ENCODE measurements around the gene SLBP. TPM values are rescaled to one million over a fixed set of nuclear protein-coding genes. Genes with fewer than 3 reads are reported as not detected.

Gene SLBP
- total RNA-seq, result 51.0 TPM

- DNase-seq (ENCODE audit: low spot score in 2 of 2) (peak; percentile 94 to 98), FAIRE-seq (no peak)
Measured at GRCh38 chr4:1712216-1713002, at the start of gene SLBP. Gene SLBP (minus strand): TSS chr4:1712319. CDS start chr4:1712188, 131 bp downstream.

- DNase-seq (ENCODE audit: low spot score in 2 of 2) (no peak), FAIRE-seq (no peak)
Measured at GRCh38 chr4:1761130-1761689, 49.1 kb upstream of the SLBP start.

DNA sequence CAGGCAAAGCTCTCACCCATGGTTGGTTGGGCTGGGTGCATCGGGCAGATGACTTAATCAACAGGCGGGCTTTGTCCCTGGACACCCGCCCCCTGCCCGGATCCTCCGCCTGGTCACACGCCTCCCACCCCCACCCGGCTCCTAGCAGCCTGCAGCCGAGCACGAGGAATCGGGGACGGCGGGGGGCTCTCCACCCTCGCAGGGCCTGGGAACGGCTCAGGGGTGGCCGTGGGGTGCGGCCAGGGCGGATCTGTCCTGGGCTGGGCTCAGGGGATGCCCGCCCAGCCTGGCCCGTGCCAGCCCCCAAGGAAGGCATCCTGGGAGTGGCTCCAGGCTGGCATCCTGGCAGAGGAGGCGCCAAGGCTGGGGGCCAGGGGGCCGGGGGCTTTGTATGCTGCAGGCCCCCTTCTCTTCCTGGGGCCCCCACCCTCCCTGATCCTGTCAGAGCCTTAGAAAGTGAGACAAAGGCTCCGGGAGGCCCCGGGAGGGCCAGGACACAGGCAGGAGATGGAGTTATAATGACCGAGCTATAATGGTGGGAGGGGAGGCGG lies 48.5 kb upstream of the SLBP start:
- peak in 1 of 2 donors; percentile 57 for DNase-seq (ENCODE audit: low spot score in 2 of 2)

GRCh38 chr4:1759818-1760223 lies 47.7 kb upstream of the SLBP start:
- no peak for DNase-seq (ENCODE audit: low spot score in 2 of 2)
- no peak for FAIRE-seq

More for the DNA sequence above, 48.5 kb upstream of the SLBP start:
- no peak for FAIRE-seq

GRCh38 chr4:1759170-1759817 lies 47.2 kb upstream of the SLBP start:
- DNase-seq (ENCODE audit: low spot score in 2 of 2), result no peak

DNA sequence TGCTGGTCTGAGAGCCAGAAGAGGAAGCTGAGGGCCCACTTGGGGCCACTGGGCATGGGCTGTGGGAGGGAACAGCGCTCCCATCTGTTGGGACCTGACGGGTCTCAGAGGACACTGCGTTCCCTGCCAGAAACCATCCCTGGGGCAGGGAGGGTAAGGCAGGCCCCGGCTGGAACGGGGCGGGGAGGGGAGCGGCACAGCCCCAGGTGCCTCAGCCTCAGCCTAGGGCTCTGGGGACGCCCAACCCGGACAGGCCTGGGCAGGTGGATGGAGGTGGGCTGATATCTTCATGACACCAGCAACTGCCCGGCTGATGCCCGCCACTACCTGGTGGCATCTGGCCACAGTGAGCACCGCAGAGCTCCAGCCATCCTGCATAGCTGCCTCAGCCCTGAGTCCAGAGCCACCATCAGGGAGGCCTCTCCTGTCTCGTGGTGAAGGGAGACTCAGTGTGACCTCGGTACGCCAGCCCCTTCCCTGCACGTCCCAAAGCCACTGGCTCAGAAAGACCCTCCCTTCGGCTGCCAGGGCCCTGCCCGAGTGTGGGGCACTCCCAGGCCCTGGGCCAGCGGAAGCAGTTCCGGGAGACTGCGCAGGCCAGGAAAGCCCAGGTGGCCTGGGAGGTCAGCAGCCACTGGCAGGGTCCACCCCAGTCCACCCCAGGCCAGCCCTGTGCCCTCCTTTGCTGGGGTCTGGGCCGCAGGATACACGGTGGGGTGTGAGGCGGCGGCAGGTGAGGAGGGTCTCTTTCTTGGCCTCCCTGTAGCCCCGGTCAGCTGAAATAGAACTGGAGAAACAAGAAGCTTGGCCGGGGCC lies 46.4 kb upstream of the SLBP start:
- no peak for DNase-seq (ENCODE audit: low spot score in 2 of 2)
- no peak for FAIRE-seq

More at GRCh38 chr4:1759170-1759817, 47.2 kb upstream of the SLBP start:
- FAIRE-seq, result no peak

GRCh38 chr4:1757836-1758235 lies 45.7 kb upstream of the SLBP start:
- DNase-seq (ENCODE audit: low spot score in 2 of 2) (no peak), FAIRE-seq (no peak)

DNA sequence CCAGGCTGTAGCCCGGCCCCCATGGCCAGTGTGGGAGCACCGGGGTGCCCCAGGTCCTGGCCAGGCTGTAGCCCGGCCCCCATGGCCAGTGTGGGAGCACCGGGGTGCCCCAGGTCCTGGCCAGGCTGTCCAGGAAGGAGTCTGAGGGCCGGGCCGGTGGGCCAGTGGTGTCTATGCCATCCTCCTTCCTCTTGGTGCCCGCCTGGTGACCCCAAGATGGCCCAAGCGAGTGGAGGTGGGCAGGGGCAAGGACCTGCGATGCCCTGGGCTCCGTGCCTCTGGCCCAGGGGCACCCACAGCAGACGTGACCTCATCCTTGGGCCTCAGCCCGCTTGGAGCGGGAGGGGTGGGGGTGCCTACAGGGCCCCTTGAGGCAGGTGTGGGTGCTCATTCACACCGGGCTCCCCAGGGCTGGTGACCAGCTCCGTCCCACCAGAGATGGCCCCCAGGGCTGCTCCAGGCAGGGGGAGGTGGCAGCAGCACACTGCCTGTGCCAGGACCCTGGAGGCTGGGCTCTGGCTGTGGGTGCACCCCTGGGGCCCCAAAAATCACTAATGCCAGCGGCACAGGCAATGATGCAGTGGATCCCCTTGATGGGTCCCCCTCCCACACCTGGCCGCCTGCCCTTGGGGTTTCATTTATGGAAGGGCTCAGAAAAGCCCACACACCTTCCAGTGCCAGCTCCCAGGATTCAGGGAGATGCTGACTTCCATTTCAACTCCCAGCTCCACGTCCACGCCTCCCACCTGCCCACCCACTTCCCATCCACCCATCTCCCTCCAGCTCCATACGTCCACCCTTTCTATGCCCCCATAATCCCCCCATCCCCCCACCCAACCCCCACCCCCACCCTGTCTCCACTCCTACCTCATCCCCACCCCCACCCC lies 45.0 kb upstream of the SLBP start:
- DNase-seq (ENCODE audit: low spot score in 2 of 2) (no peak), FAIRE-seq (no peak)

DNA sequence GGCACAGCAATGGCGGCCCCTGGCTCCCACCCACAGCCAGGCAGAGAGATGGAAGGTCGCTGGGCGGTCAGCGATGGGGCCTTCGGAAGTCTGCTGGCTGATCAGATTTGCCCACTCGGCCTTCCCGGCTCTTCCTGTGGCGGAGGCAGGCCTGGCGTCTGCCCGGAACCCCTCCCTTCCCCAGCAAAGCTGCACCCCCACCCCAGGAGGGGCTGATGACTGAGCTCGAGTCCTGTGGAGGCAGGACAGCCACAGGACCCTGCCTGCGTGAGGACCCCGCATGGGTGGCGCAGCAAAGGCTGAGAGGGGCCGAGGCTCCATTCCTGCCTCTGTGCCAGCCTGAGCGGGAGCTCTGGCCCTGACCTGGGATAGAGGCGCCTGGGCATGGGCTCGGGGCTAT lies 44.0 kb upstream of the SLBP start:
- FAIRE-seq (no peak), DNase-seq (ENCODE audit: low spot score in 2 of 2) (no peak)

GRCh38 chr4:1755297-1755696 lies 43.2 kb upstream of the SLBP start:
- no peak for DNase-seq (ENCODE audit: low spot score in 2 of 2)
- no peak for FAIRE-seq

- DNase-seq (ENCODE audit: low spot score in 2 of 2) (no peak), FAIRE-seq (no peak)
Measured at GRCh38 chr4:1754336-1754735, 42.2 kb upstream of the SLBP start.

DNA sequence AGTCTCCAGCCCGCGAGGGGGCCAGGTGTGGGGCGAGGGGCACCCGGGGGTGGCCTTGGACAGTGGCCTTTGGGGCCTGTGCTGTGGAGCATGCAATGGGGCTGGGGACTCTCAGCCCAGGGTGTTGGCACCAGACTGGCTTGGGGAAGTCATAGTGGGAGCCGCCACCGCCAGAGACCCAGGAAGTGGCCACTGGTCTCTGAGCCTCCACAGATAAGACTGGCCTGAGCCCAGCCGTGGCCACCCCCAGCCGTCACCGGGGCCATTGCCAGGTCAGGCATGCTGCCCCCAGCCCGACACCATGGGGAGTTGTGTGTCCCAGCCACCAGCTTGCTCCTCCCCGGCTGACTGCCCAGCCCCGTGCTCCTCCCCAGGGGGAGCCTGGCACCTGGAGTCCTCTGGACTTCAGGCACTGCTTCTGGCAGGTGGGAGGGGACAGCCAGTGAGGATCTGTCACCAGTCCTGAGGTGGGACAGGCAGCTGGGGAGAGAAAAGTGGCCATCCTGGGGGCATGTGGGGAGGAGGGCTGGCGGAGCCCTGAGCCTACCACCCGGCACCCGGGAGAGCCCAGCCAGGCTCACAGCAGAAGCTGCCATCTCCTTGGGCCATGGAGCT lies 41.7 kb upstream of the SLBP start:
- DNase-seq (ENCODE audit: low spot score in 2 of 2) (no peak), FAIRE-seq (no peak)

- FAIRE-seq (no peak), DNase-seq (ENCODE audit: low spot score in 2 of 2) (no peak)
Measured at GRCh38 chr4:1753294-1753696, 41.2 kb upstream of the SLBP start.

GRCh38 chr4:1752284-1753041 lies 40.3 kb upstream of the SLBP start:
- FAIRE-seq, result no peak

DNA sequence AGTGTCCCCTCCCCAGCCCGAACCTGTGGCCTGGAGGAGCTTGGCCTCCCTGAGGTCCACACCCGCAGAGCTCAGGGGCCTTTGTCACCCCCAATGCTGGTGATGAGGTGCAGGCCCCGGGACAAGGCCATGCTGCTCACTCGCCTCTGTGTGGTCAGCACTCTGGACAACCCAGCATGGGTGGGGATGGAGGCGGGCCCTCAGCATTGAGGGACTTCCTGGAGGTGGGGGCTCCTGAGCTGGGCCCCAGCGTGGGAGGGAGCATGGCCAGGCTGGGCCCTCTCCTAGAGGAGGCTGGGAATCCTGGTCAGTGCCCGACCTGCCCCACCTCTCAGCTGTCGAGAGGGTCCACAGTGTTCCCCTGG lies 39.8 kb upstream of the SLBP start:
- DNase-seq (ENCODE audit: low spot score in 2 of 2) (no peak), FAIRE-seq (no peak)

More at GRCh38 chr4:1752284-1753041, 40.3 kb upstream of the SLBP start:
- DNase-seq (ENCODE audit: low spot score in 2 of 2), result no peak

GRCh38 chr4:1751155-1751918 lies 39.2 kb upstream of the SLBP start:
- FAIRE-seq (no peak), DNase-seq (ENCODE audit: low spot score in 2 of 2) (no peak)

DNA sequence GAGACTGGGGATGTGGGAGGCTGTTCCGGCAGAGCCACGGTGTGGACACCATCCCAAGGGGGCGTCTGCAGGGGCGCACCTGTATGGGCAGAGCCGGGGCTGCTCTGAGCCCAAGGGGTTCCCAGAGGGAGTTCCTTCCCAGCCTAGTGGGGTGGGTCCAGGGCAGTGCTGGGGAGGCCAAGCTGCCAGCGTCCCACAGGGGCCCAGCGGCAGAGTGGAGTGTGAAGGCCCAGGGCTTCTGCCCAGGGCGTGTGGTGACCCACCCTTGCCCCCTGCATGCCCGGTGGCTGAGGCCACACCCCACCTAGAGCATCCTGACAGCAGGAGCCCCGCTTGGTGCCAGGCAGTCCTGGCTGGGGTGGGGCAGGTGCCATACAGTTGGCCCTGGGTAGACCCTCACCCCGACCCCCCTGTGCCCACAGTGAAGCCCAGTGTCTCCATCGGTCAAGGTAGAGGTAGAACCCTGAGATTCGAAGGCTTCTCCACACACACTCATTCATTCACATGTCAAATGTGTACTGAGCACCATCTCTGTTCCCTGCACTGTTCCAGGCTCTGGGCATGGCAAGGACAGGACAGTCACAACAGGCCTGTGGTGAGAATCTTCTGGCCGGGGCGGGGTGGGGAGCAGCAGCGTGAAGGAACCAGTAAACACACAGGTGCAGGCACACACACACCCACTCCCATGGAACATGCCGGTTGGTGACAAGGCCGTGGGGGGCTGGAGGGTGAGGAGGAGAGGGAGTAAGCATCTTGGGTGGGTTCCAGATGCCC lies 38.4 kb upstream of the SLBP start:
- no peak for FAIRE-seq
- no peak for DNase-seq (ENCODE audit: low spot score in 2 of 2)
